GM18909 (cell line): Measurements from ENCODE around the gene CFDP1.
A peak's percentile ranks its signal among the peaks of the same experiment; 100 is the strongest.
"Not testable (repeated sequence)": the region's sequence is repeated elsewhere in the genome, so short reads cannot be mapped to it uniquely, and the experiment has no call there.

Source experiments
- ATAC-seq: cut with Tn5 transposase; IDR thresholded peaks from one replicate; pipeline ENCODE4 v1.9.1; 2021; ENCODE audit warnings: mild to moderate bottlenecking; ENCODE audit not compliant: unreplicated experiment, poor library complexity

Gene CFDP1

DNA sequence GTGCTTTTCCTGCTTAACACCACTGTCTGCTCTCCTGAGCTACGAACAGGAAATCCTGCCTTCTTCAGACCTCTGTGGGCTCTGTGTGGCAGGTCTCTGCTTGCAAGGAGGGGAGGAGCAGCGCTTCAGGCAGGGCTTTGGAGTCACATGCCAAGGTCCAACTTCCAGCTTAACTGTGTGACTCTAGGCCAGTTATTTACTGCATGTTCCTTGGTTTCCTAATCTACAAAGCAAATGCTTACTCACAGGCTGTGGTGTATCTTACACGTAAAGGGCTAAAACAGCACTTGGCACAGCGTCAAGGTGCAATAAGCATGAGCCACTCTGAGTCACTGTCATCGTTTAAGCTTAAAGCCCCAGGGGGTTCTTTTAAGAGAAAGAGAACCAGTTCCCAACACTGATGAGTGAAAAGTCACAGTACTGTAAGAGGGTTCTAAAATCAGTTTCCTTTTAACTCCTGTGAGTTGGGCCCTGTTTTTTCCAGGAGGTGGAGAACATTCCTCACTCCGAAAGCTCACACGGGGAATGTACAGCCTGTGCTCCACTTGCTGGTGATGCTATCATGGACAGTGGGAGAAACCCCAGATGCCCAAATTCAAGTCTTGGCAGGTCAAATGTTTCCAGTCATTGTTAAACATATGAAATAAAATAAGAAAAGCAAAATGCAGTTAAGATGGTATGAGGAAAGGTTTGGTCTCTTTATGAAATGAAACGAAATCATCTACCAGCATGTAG, 127.8 kb downstream of the CFDP1 start:
- peak; percentile 83 for ATAC-seq

DNA sequence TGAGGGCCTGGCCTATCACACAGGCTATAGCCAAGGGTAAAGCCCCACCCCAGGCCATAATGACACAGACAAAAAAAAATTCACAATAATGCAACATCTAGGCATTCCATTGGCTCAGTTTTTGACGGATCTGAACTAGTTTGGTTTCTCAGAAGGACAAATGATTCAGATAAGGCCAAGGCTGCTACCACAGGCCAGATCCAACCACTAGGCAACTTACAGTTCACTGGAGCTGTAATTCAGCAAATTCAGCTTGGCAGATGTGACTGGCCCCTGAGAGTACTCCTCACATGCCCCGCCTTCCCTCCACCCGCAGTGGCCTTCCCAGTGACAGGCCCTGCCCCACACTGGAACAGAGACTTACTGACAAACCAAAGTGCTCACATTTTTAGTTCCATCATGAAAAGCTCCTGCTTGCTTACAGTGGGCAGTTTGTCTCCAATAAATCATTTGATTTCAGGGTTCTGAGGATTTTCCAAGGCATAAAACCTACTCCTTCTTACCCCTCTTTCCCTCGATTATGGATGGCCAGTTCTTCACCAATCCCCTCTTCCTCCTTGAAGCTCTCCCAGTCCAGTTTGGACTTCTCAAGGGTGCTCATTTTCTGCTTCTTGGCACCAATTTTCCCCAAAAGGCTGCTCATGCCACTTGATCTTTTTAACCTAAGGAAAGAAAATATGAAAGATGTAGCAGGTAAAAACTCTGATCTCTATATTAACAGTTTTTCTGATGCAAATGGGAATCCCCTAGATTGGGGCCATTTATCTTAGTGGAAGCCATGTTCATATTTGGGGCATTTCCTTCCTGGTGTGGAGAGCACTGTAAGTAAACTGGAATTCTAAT, 128.6 kb downstream of the CFDP1 start:
- no peak for ATAC-seq

DNA sequence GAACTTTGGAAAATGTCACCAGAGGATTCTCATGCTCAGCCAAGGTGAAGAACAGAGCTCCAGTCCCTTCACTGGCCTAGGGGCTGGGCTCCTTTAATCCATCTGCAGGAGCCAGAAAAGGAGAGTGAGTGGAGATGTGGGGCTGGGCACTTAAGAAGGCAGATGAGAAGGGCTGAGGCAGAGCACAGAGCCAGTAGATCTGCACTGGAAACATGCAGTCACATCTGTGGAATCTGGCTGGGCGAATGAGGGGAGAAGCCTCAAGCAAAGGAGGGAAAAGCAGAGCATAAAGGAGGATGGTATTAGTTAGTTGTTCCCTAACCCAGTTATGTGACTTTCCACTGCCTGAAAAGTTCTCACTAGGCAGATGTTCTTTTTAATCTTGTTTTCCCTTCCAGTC, 131.5 kb downstream of the CFDP1 start:
- no peak for ATAC-seq

DNA sequence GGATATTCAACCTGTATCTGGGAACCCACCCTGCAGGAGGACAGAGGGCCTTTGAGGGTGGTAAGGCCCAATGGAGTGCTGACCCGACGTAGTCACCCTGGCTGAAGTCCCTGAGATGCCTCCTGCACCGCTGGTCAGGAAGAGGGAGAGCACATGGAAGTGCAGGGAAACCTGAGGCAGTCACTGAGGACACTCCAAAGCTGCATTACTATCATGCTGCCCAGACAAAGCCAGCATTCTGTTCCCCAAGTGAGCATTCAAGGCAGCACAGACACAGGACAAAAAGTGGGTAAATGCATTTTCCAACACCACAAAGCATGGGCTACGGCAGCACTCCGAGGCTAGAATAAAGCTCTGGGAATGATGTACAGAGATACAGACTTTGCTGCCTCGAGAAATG, 135.0 kb downstream of the CFDP1 start:
- ATAC-seq = no peak

DNA sequence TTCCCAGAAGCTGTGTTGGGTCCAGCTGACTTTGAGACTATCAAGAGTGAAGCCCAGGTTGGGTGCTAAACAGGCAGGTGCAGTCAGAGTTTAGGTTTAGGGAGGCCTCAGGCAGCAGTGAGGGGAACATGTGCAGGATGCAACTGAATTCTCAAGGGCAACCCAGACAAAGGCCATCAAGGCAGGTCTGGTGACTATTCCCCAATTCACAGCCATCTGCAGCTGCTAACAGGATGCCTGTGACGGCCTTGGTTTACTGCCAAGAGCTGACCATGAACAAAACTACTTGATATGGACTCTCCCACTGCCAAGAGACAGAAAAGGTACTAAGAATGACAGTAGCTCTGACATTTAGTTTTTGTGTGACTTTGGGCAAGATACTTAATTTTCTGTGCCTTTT, 136.7 kb downstream of the CFDP1 start:
- ATAC-seq = no peak

DNA sequence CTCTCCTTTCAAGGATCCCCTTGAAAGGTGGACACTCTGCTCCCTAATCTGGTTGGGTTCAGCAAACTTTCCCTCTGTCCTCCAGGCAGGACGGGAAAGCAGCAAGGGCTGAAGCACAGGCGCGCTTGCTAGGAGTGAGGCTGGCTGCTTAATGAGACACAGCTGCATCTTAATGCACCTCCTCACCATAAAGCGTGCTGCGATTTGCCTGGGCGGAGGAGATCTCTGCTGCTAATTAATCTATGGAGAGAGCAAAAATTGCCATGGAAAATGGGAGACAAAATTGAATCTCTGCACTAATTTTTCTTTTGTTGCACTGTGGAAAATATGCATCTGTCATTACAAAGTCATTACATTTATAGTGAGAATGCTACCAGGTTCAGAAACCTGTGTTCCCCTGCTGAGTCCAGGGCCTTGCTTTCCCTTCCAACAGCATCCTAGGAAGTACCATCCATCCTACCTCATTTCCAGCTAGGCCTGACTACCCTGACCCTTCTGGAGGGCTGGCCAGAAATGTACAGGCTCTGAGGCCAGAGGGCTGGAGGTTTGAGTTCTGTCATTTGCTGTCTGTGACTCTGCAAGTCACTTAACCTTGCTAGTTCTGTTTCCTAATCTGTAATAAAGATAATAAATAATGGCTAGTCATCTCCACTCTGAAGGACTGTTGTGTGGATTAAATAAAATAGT, 138.4 kb downstream of the CFDP1 start:
- ATAC-seq = no peak

DNA sequence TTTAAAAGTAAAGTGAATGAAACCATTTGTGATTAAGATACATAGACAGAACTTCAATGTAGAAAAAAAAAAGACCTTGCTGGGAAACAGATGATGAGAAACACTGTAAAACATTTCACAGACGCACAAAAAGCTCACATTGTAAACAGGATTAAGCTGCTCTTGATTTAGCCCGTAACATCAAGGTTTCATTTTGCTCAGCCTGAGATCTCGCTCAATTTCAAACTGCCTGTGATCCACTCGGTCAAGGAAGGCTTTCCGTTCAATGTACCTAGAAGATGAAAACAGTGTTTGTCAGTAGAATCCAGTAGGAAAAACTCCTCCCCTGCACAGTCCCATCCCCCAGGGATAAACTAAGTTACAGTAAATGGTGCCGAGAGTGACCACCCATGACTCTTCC, 139.5 kb downstream of the CFDP1 start:
- no peak for ATAC-seq

DNA sequence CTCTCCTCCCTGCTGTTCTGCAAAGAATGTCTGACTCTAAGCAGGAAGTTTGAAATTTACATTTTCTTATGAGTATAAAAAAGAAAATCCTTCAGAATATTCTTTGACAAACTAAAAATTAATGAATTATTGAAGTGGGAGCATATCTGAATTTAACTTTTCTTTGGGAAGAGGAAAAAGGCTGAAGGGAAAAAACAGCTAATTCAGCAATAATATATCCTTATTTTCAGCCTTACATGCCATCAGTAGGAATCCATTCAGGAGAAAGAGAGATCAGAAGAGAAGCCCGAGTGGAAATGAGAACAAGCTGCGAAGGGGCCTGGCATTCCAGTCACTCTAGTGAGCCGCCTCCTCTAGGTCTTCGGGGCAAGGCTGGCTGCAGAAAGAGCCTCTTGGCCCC, 140.1 kb downstream of the CFDP1 start:
- no peak for ATAC-seq

DNA sequence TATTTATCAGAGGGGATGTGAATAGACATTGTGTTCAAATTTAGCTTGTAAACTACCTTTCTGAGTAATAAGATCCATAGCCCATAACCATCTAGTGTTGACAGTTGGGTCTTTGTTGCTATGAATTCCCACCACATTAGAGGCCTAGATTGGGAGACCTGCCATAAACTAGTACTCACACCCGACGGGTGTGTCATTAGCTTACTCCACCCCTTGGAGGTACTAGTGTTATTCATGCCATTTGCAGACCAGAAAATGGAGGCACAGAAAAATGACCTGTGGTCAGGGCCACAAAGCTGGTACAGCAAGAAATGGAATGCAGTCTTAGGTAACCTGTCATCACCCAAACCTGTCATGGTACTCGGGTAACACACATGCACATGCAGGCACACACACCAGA, 140.6 kb downstream of the CFDP1 start:
- no peak for ATAC-seq

DNA sequence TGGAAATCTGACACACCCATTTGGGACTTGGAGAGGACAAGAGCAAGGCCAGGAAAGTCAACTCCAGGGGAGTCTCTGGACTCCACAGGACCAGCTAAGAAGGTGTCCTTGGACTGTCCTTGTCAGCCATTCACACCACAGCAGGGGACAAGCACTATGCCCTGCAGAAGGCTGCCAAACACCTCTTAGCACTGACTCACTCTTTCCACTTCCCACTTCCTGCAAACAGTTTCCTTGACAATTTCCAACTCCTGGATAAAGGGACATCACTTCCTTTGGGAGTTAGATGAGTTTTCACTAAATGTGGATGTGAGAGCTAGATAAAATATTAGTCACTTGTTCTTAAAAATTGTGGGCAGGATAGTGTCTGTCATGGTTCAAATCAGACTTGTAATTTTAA, 144.1 kb downstream of the CFDP1 start:
- ATAC-seq = no peak

DNA sequence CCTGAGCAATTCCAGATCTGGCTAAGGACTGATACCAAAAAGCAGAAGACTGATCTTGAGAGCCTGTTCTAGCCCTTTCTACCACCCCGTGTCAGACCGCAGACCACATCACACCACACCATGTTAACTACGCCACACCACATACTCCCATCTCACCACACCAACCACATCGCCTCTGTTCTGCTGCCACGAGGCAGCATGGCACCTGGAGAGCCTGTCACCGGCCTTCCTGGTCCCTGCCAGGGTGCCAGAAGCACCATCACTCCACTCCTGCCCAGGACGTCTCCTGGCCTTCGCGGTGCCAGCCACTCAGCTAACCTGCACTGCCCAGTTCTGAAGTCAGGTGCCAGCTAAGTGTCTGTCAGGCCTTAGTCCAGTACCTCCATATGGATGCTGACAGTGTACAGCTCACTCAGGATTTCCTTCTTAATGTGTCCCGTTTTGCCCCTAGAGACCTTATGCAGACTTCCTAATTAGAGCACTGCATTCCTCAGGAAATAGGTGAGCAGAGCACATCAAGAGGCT, 144.6 kb downstream of the CFDP1 start:
- no peak for ATAC-seq

DNA sequence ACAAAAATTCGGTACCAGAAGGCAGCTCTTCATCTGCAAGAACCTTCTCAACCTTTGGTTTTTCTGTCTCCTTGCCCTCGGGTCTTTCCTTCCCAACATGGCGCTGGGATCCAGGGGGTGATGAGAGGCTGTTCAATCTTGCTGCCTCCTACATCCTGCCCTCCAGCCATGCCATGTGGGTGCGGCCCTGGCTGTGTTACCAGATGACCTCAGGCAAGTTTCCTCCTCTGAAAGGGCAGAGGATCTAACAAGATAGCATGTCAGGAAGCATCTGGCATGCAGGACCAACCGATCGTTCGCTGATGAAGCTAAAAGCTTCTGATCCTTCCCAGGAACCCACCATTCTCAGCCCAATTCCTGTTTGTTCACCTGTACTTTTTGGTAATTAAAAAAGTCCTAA, 145.1 kb downstream of the CFDP1 start:
- no peak for ATAC-seq

DNA sequence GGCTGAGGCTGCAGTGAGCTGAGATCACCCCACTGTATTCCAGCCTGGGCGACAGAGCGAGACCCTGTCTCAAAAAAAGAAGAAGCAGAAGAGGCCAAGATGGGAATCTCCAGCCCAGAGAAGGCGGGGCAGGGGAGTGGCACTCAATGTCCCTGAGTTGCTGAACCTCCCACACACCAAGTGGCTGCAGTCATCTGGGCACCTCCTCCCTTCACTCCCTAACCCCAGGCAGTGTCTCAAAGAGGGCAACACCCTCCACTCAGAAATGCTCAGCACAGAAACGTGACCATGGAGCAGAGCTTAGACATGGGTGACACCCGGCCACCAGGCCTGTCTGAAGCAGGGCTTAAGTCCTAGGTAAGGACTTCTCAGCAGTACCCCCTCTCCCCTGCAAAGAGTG, 145.6 kb downstream of the CFDP1 start:
- ATAC-seq = no peak

DNA sequence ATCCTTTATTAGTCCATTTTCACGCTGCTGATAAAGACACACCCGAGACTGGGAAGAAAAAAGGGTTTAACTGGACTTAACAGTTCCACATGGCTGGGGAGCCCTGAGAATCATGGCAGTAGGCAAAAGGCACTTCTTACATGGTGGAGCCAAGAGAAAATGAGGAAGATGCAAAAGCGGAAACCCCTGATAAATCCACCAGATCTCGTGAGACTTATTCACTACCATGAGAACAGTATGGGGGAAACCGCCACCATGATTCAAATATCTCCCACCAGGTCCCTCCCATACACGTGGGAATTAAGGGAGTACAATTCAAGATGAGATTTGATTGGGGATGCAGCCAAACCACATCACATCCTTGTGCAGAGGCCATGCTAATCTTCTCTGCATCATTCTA, 146.9 kb downstream of the CFDP1 start:
- no peak for ATAC-seq

DNA sequence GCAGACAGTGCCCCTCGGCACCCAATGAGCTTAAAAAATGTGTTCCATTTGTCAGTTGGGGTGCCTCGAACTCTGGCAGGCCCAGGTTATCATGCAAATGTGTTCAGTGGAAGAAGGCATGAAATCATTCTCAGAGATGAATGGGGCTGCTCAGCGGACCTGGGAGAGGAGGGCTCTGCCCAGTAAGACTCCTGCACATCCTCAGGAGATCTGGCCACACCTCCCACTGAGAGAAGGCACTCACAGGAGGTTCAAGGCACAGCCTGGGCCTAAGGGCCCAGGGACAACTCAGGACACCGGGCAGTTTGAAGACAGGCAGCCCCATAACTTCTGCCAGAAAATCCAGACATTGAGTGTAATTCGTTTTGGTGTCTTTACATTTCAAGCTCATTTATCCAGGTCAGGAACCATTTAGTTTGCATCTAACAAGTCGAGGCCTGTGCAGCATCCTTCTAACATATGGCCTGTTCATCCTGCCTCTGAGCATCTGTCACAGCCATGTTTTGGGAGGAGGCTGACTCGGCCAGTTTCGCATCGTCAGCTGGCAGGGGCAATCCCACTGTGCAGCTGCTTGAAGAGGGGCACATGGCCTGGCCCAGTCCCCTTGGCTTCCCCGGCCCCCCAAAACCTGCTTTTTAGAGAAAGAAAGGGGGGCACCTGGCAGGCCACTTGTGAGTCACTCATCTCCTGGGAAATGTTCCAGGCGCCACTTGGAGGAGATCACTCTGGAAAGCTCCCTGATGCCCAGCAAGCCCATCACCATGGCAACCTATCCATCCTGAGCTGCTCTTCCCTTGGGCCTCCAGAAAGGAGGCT, 150.6 kb downstream of the CFDP1 start:
- no peak for ATAC-seq

DNA sequence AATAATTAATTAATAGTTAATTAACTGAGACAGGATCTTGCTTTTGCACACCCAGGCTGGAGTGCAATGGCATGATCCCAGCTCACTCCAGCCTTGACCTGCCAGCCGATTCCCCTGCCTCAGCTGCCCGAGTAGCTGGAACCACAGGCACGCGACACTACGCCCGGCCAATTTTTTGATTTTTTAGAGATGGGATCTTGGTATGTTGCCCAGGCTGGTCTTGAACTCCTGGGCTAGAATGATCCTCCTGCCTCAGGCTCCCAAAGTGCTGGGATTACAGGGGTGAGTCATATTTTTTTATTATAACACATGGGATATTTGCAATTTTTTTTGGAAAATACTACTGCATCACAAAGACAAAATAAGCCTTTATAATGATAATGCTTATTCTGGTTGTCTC, 151.5 kb downstream of the CFDP1 start:
- ATAC-seq = no peak

DNA sequence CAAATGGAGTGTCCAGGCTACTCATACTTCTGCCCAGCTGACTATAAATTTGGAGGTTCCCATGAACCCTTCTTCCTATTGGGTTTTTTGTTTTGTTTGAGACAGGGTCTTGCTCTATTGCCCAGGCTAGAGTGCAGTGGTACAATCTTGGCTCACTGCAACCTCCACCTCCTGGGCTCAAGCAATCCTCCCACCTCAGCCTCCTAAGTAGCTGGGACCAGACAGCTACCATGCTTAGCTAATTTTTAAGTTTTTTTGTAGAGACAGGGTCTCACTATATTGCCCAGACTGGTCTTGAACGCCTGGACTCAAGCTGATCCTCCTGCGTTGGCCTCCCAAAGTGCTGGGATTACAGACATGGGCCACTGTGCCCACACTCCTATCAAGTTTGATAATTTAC, 152.3 kb downstream of the CFDP1 start:
- ATAC-seq = not testable (repeated sequence)

DNA sequence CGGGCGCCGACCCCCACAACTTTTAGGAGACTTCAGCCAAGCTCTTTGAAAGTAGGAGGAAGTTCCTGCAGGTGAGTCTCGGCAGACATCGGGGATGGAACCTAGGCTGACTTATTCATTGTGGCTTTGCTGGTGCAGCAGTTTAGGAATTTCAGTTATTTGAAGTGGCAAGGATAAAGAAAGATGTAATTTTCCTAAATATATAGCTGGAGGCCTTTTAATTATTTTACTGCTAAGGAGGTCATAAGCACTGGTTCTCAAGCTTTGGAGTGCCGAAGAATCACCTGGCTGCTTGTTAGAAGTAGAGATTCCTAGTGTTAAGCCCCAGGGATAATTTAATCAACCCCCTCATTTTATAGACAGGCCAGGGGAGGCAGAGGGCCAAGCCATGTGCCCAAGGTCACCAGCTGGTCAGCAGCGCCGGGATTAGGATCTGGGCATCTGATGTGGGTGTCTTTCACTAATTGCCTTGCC, 152.9 kb downstream of the CFDP1 start:
- no peak for ATAC-seq

DNA sequence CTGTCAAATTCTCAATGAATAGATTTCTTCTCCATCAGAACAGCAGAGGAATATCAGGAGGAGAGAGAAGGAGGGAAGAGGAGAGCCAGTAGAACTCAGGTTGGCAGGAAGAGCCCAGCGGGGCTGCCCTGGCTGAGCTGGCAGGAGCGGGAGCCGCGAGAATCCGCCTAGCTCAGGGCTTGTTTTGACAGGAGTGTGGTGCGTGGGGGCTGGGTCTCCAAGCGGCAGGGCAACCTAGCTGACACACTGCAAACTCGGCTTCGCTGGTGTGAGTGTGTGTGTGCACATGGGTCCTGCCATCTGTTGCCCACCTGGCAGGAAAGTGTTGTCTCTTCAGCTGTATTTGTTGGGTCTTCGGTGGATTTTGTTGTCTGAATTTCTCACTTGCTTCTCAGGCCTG, 154.0 kb downstream of the CFDP1 start:
- ATAC-seq = no peak
